SW480 (cell line): ENCODE measurements around the gene CTNNA1.

Source experiments
- DNase-seq: peaks from one replicate; pipeline ENCODE4 v3.0.0-alpha.2; 2016; ENCODE audit warnings: low spot score

Gene CTNNA1

GRCh38 chr5:138950421-138951031 is 197.3 kb downstream of the CTNNA1 start:
- DNase-seq, result no peak

DNA sequence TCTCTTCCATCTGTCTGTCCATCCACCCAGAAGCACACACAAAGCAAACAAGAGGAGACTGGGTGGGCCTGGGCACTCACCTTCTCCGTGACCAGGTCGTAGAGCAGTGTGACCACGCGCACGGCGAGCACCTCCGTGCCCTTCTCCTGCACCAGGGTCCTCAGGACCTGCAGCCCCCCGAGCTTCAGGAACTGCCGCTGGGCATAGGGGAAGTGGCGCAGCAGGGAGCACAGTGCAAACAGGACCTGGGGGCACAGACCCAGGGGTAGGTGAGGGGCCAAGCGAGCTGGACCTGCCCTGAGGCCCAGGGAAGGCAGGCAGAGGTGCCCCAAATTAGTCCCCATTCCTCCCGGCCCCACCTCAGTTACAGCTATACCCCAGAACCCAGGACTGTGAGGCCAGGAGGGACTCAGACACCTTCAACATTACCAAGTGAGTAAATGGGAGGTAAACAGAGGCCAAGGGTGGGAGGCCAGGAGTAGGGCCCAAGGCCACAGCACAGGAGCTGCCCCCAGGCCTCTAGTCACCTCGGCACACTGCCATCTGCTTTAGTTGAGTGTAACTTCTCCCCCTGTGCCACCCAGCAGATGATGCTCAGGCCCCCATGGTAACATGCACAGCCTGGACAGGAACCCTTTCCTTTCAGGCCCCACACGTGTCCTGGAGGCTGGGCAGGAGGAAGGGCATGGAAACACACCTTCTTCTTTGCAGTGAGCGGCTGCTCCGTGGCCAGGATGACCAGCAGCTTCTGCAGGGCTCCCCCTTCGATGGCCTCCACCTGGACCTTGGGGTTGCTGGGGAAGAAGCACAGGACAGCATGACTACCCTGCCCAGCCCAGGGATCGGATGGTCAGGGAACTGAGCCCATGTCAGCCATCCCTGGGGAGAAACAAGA is 198.1 kb downstream of the CTNNA1 start:
- DNase-seq, result no peak

GRCh38 chr5:138951986-138952735 is 198.9 kb downstream of the CTNNA1 start:
- no peak for DNase-seq

GRCh38 chr5:138952962-138953361 is 199.7 kb downstream of the CTNNA1 start:
- DNase-seq, result peak; percentile 43

DNA sequence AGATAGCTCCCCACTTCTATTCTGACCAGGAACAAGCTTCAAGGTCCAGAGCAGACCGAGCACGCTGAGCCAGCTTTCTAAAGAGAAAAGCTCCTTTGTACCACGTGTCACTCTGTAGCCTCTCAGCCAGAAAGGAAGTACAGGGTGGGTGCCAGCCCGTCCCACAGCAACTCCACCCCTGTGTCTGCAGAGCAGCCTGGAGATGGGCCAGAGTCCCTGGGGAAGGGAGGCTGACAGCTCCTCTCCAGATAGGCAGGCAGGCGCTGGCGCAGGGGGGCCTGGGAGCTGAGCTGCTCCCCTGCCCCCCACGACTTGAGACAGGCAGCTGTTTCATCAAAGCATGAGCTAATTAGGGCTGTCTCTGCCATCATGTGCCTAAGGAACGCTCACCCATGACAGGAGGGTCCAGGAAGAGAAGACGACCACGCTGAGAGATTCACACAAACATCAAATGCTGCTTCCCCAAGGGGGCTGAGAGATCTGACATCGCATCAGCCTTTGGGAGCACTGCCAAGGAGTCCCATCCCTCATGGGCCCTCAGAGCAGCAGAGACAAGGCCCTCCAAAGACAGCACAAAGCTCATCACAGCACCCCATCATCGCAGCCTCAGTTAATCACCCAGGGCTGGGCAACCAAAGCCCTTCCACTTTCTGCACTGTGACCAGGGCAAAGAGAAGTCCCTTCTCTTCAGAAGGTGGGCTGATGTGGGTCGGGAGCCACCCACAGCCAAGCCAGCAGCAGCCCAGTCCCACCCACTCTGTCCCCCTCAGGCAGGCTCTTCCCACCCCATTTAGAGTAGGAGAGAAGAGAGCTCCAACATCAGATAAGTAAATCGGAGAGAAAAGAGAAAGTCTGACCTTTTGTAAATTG is 200.4 kb downstream of the CTNNA1 start:
- DNase-seq, result no peak

DNA sequence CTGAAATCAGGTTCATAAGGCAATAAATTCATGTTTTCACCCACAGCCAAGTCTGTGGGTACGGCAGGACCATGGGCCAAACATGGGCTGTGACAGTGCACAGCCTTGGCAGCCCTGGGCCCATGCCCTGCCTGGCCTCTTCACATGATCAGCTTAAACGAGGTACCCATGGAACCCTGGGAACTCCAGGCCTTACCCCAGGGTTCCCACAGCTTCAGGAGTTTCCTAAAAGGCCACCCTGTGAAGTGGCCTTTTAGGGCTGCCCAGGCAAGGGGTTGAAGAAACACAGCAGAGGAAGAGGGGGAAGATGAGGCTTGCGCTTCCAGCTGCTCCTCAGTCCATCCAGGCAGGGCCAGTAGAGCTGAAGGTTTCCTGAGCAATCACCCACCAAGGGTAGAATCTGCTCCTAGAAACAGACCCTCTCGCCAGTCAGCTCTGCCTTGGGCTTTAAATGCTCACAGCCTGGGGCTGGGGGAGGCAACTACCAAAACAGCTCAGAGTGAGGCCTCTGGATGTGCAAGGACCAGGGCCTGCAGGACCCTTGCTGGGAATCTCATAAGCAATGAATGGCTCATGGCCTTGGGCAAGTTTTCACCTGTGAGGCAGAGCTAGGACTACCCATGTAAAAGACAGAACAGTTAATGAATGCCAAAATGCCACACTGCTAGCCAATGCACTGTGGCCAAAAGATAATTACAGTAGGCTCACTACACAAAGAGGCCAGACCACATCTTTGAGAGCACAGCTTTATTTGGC is 201.2 kb downstream of the CTNNA1 start:
- DNase-seq, result no peak

DNA sequence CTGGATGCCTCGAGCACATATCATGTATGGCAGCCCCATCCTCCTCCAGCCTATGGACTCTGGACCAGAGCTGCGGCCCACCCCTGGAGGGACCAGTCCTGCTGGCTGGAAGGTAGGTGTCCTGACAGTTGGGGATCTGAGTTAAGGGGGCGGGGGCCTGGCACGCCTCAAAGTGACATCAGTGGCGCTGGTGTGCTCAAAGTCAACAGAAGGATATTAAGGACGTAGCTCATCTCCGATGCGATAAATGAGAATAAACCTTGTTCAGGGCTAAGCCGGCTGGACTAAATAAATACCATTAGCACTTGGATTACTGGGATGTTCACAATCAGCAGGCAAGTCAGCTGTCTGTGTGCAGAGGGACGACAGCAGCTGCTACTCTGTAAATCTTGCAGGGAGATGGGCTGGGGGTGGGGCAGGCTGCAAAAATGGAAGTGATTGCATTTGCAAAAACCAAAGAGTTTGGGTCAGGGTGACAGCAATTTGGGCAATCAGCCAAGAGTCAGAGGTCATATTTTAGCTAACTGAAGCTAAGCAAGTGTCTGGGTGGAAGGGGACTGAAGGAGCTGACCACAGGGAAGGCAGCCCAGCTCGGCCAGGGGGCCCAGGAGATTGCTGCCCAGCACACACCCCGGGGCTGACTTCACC is 201.9 kb downstream of the CTNNA1 start:
- no peak for DNase-seq

DNA sequence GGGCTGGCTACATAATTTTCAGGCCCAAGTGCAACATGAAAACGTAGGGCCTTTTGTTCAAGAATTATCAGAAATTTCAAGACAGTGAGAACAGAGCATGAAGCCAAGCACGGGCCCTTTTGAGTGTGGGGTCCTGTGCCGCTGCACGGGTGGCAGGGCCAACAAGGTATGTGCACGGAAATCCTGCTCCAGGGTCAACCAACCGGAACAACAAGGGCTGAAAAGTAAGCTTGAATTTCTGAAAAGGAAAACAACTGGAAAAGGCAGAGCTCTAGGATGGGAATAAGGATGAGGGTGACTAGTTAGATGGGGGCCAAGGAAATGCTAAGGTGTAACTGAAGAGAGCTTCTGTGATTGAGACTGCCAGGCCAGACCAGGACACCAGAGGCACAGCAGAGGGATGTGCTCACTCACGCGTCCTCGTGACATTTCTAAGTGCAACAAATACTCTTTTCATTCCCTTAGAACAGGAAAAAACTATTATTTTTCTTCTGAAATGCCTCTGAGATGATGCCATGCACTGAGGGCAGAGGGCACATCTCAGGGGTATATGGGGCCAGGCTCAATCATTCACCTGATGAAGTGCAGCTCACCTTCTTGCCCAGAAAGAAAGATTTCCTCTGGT is 202.6 kb downstream of the CTNNA1 start:
- DNase-seq, result no peak

DNA sequence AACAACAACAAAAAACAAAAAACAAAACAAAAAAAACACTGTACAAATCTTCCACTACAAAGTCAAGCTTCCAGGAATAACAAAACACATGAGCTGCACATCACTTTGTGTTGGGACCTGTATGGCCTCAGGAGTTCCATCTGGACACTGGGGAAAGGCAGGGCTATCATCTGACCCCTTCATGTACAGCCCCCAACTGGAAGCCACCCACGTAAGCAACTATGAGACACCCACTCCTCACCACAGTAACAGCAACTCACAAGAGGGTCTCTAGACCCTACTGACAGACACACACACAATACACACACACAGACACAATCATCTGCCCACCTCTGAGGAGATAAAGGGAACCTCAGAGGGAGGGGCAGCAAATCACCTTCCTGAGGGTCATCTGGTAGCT is 203.6 kb downstream of the CTNNA1 start:
- no peak for DNase-seq

- no peak for DNase-seq
Measured at GRCh38 chr5:138960145-138960692, 207.0 kb downstream of the CTNNA1 start.

- DNase-seq, result no peak
Measured at GRCh38 chr5:138961221-138961620, 208.0 kb downstream of the CTNNA1 start.

DNA sequence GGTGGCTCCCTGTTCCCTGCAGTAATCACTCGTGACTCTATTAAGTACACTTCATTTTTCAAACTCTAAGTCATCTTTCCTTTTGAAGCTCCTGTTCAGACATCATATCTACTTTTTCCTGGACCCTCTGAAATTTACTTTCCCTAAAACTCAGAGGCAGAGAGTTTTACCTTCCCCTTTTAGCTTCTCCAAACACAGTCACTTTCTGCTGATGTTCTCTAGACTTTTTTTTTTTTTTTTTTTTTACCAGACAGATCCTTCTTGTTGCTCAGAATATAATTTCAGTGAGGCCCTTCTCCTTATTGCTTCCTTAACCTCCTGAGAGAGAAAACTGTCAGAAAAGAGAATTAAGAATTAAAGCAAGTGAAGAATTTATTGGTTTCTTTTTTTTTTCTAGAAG is 208.5 kb downstream of the CTNNA1 start:
- no peak for DNase-seq

DNA sequence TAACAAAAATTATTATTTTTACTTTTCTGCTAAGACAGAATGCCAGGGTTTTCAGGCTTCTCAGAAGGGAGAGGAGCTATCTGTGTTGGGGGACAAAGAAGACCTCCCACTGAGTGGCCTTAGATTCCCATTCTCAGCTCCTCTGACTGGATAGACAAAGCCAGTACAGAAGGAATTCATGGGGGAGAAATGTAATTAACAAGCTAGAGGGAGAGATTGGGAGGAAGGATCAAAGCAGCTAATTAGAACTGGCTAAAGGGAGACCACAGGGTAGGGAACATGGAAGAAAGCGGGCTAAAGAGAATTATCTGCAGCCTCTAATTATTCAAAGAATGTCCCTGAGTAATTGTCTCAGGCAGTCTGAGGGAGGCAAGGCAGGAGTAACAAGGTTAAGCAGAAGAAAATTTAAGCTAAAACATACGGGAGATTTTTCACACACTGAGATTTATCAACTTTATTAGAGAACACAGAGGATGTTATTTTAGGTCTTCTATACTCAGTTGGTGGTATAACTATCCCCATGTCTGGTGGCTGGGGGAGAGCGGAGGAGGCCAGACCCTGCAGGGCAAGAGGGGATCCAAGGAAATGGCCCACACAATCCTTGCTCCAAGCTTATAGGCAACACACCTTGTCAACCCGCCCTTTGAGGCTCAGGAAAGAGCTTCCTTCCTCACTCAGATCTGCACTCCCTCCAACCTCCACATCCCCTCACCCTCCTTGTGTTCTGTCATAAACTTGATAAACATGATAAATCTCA is 209.6 kb downstream of the CTNNA1 start:
- DNase-seq, result no peak

DNA sequence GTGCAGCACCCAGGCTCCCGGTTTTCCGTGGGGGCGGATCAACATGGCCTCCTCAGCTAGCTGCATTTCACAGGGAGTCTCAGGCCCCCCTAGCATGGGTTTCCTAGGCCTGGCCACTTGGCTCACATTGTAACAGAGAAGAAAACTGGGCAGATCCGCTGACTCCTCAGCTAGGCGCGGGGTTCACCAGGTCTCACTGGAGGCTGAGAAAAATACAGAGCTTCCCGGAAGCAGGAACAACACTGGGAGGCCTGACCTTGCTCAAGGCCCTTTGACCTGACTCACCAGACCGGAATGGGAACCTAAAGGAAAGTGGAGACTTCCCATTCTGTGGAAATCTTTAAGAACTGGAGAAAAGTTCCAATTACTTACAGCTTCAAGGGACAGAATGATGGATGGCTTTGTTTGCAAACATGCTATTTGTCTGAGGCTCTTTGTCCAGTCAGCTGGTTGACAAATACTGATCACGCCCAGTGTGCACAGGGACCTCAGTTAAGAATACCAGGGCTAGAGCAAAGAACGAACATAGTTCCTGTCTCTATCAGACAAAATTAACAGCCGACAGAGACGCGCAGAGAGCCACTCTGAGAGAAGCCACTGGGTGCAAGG is 210.6 kb downstream of the CTNNA1 start:
- DNase-seq, result no peak

- DNase-seq, result no peak
Measured at GRCh38 chr5:138964647-138965201, 211.5 kb downstream of the CTNNA1 start.

- DNase-seq, result no peak
Measured at GRCh38 chr5:138965626-138966025, 212.4 kb downstream of the CTNNA1 start.

DNA sequence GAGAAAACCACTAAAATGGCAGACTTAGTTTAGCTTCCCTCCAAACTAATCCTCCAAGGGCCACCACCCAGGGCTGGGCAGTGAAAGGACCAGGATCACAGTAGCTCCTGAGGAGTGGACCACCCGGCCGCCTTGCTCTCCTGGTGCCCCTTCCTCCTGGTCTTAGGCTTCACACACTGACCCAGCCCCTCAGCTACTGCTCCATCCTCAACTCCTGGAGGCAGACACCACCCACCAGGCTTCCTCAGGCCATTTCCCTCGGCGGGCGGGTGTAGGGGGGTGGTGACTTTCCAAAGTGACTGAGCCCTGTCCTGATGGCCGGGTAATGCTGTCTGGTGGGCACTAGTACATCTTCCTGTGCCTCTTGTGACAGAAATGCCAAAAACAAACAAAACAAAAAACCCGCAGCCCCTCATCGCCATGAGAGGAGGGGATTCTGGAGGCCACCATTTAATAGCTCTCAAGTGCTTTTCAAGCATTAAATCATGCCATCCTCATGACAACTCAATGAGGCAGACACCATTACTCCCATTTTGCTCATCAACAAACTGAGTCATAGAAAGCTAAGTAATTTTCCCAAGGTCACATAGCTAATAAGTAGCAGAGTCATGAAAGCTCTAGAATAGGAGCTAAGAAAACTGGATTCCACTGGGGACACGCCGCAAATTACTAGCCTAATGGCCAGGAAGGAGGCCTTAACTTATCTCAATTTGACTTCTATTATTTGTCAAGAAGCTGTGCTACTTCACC is 213.2 kb downstream of the CTNNA1 start:
- DNase-seq, result no peak
